Peyer's patch (tissue), 4 donors: ENCODE data around the gene HRH3.

Experiments used
- CTCF ChIP-seq, 6 experiments: fragments of 450-650 bp in 4 of 6; fragments of 200-600 bp in 2 of 6; sonication (generic) in 1 of 6; IDR thresholded peaks; one replicate each; pipeline ENCODE4 v1.5.1; 2017 to 2019; ENCODE audit warnings: antibody characterized with exemption in 6 of 6, mild to moderate bottlenecking in 3 of 6, moderate library complexity in 1 of 6
- POLR2A ChIP-seq, 2 donors: fragments of 450-650 bp; IDR thresholded peaks; one replicate each; pipeline ENCODE4 v1.5.1; 2017; ENCODE audit warnings: antibody characterized with exemption in 2 of 2, mild to moderate bottlenecking in 2 of 2, moderate library complexity in 2 of 2

GRCh38 chr20:62228982-62229545 lies 9.0 kb upstream of the HRH3 start:
- TF ChIP-seq CTCF (IDR thresholded peaks at IDR 0.05), result no peak
- no peak for TF ChIP-seq POLR2A (IDR thresholded peaks at IDR 0.05)
